ENCODE measurements around the gene RFX4.

DNA sequence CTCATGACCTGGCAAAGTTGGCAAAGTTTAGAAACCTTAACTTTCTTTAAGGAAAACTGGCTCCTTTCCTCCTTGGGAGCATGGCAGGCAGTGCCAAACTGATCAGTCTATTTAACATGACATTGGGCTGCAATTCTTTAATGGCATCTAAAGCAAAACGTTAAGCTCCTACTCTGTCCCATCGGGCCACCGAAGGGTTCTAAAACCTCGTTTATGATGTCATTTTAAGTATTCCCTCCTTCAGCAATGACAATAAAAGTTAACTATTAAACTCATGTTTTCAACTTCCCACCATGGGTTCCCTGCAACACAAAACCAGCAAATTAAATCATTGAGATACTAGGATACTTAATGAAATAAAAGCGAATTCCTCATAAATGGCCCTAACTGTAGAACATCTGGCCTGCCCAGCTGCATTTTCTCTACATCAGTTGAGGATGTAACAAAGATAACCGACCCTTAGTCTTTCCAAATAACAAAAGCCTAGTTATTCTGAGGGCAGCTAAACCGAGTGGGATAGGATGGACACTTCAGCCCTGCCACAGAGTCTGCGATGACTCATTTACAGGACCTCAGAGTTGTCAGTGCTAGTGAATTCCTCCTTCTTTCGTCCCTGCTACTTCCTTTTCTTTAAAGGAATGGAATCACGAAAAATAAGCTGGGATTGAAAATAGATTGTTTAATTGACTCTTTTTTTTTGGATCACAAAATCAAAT is 157.2 kb downstream of the RFX4 start:
- TF ChIP-seq, protein P1, sequence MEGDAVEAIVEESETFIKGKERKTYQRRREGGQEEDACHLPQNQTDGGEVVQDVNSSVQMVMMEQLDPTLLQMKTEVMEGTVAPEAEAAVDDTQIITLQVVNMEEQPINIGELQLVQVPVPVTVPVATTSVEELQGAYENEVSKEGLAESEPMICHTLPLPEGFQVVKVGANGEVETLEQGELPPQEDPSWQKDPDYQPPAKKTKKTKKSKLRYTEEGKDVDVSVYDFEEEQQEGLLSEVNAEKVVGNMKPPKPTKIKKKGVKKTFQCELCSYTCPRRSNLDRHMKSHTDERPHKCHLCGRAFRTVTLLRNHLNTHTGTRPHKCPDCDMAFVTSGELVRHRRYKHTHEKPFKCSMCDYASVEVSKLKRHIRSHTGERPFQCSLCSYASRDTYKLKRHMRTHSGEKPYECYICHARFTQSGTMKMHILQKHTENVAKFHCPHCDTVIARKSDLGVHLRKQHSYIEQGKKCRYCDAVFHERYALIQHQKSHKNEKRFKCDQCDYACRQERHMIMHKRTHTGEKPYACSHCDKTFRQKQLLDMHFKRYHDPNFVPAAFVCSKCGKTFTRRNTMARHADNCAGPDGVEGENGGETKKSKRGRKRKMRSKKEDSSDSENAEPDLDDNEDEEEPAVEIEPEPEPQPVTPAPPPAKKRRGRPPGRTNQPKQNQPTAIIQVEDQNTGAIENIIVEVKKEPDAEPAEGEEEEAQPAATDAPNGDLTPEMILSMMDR (conservative IDR thresholded peaks at IDR 0.05 in 1 of 2, IDR thresholded peaks at IDR 0.05 in 1 of 2; ENCODE audit: extremely low read depth in 1 of 2, insufficient read depth in 1 of 2, low read depth in 1 of 2, low read length in 2 of 2): no peak
- TF ChIP-seq EZH2 (IDR thresholded peaks at IDR 0.05; ENCODE audit: borderline replicate concordance, low read length): no peak

All from mammary epithelial cell (primary cell).